ENCODE measurements around the gene TEKTIP1. TPM values are rescaled to one million over a fixed set of nuclear protein-coding genes. Genes with fewer than 3 reads are reported as not detected.
"Not testable (repeated sequence)": the region's sequence is repeated elsewhere in the genome, so short reads cannot be mapped to it uniquely, and the experiment has no call there.

Gene TEKTIP1
- polyA plus RNA-seq, 1 donor from 2014 or later = not detected

- Histone ChIP-seq H4K20me1 (ENCODE audit: insufficient read depth) (peaks cover 27% of the 10 kb centered on the region), H3K79me2 (replicated peaks; ENCODE audit: insufficient read depth, low read length) (peaks cover 58% of the 10 kb centered on the region), H3K4me3 (ENCODE audit: low read length) (peak overlapping the region; percentile 95), H3K9ac (ENCODE audit: low read length) (peak overlapping the region; percentile 94)
- H3K9me3 ChIP-seq (ENCODE audit: low read length); H3K4me2 ChIP-seq (ENCODE audit: low read length); H3F3A ChIP-seq (ENCODE audit: insufficient read depth, low read length, poor library complexity, severe bottlenecking); H2AFZ ChIP-seq (ENCODE audit: low read depth, low read length); H3K27me3 ChIP-seq (ENCODE audit: insufficient read depth, low read depth, low read length); H3K36me3 ChIP-seq (ENCODE audit: insufficient read depth, low read length); H3K27ac ChIP-seq (ENCODE audit: low read length); H3K9me2 ChIP-seq (ENCODE audit: insufficient read depth, low read length): not testable (repeated sequence)
These were observed 30.8 kb upstream of the TEKTIP1 start for GRCh38 chr19:3508121-3508661.

GRCh38 chr19:3508771-3509535 is 30.0 kb upstream of the TEKTIP1 start:
- Histone ChIP-seq H3K9me2 (ENCODE audit: insufficient read depth, low read length) (no peaks in the 10 kb centered on the region), H3K9ac (ENCODE audit: low read length) (no peak overlapping the region), H3K4me3 (ENCODE audit: low read length) (no peak overlapping the region), H4K20me1 (ENCODE audit: insufficient read depth) (peaks cover 27% of the 10 kb centered on the region), H2AFZ (ENCODE audit: low read depth, low read length) (no peak overlapping the region), H3K27me3 (ENCODE audit: insufficient read depth, low read depth, low read length) (no peaks in the 10 kb centered on the region), H3K27ac (ENCODE audit: low read length) (no peak overlapping the region), H3F3A (ENCODE audit: insufficient read depth, low read length, poor library complexity, severe bottlenecking) (no peaks in the 10 kb centered on the region), H3K4me2 (ENCODE audit: low read length) (no peak overlapping the region), H3K36me3 (ENCODE audit: insufficient read depth, low read length) (no peaks in the 10 kb centered on the region), H3K9me3 (ENCODE audit: low read length) (no peaks in the 10 kb centered on the region), H3K79me2 (replicated peaks; ENCODE audit: insufficient read depth, low read length) (peaks cover 66% of the 10 kb centered on the region)
- TF ChIP-seq TAF1 (IDR thresholded peaks at IDR 0.05; ENCODE audit: low read depth) (no peak), EP300 (conservative IDR thresholded peaks at IDR 0.05; ENCODE audit: poor library complexity, severe bottlenecking) (no peak), EZH2 (IDR thresholded peaks at IDR 0.05; ENCODE audit: borderline replicate concordance, insufficient read depth, low read length, poor library complexity, severe bottlenecking) (no peak), MXI1 (conservative IDR thresholded peaks at IDR 0.05; ENCODE audit: poor library complexity, severe bottlenecking) (no peak), RAD21 (conservative IDR thresholded peaks at IDR 0.05) (no peak), SMC3 (conservative IDR thresholded peaks at IDR 0.05; ENCODE audit: poor library complexity) (no peak), POLR2AphosphoS5 (IDR thresholded peaks at IDR 0.05) (no peak)
- TF ChIP-seq, protein P1, sequence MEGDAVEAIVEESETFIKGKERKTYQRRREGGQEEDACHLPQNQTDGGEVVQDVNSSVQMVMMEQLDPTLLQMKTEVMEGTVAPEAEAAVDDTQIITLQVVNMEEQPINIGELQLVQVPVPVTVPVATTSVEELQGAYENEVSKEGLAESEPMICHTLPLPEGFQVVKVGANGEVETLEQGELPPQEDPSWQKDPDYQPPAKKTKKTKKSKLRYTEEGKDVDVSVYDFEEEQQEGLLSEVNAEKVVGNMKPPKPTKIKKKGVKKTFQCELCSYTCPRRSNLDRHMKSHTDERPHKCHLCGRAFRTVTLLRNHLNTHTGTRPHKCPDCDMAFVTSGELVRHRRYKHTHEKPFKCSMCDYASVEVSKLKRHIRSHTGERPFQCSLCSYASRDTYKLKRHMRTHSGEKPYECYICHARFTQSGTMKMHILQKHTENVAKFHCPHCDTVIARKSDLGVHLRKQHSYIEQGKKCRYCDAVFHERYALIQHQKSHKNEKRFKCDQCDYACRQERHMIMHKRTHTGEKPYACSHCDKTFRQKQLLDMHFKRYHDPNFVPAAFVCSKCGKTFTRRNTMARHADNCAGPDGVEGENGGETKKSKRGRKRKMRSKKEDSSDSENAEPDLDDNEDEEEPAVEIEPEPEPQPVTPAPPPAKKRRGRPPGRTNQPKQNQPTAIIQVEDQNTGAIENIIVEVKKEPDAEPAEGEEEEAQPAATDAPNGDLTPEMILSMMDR (IDR thresholded peaks at IDR 0.05; ENCODE audit: poor library complexity, severe bottlenecking) = no peak
- TF ChIP-seq, protein P2, sequence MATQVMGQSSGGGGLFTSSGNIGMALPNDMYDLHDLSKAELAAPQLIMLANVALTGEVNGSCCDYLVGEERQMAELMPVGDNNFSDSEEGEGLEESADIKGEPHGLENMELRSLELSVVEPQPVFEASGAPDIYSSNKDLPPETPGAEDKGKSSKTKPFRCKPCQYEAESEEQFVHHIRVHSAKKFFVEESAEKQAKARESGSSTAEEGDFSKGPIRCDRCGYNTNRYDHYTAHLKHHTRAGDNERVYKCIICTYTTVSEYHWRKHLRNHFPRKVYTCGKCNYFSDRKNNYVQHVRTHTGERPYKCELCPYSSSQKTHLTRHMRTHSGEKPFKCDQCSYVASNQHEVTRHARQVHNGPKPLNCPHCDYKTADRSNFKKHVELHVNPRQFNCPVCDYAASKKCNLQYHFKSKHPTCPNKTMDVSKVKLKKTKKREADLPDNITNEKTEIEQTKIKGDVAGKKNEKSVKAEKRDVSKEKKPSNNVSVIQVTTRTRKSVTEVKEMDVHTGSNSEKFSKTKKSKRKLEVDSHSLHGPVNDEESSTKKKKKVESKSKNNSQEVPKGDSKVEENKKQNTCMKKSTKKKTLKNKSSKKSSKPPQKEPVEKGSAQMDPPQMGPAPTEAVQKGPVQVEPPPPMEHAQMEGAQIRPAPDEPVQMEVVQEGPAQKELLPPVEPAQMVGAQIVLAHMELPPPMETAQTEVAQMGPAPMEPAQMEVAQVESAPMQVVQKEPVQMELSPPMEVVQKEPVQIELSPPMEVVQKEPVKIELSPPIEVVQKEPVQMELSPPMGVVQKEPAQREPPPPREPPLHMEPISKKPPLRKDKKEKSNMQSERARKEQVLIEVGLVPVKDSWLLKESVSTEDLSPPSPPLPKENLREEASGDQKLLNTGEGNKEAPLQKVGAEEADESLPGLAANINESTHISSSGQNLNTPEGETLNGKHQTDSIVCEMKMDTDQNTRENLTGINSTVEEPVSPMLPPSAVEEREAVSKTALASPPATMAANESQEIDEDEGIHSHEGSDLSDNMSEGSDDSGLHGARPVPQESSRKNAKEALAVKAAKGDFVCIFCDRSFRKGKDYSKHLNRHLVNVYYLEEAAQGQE (IDR thresholded peaks at IDR 0.05; ENCODE audit: borderline replicate concordance) = no peak

Data from neural cell (in vitro differentiated cells).